ENCODE measurements around the gene PLPP1.

Gene PLPP1

DNA sequence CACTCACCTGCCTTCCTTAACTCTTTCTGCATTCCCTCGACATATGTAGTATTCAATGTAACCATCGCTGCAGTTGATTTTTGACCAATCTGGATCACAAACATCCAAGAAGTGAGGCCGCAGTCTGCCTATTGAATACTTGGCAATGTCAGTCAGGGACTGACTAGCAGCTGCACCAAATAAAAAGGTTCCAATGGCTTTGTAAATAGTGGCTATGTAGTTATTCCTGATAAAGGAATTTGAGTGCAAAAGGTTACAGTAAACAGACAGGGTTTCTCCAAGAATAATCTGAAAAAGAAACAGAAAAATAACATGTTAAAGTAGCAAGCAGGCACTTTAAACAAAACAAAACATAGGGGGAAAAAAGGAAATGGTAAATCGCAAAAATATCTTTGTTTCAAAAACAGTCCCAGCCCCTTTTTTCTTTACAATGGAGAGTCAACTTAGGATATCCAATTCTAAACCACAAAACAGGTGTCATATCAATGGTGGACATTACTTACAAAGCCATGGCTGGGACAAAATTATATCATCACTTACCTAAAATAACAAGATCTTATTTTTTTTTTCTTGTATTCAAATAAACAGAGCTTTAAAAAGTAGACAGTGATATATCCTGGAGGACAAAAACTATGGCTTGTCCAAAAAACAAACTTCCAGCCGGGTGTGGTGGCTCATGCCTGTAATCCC, 66.8 kb downstream of the PLPP1 start:
- no peaks in the 10 kb centered on the region for H3K9me3 ChIP-seq (ENCODE audit: control insufficient read depth, low read depth, low read length)
- H3K27me3 ChIP-seq (ENCODE audit: control insufficient read depth, insufficient read depth, low read length), result no peaks in the 10 kb centered on the region
- H3K9ac ChIP-seq (ENCODE audit: low read length), result no peak overlapping the region
- no peak overlapping the region for H3K4me3 ChIP-seq (ENCODE audit: low read length)
- H3K4me1 ChIP-seq (ENCODE audit: control insufficient read depth, low read depth, low read length), result no peaks in the 10 kb centered on the region
- no peak overlapping the region for H3K27ac ChIP-seq (ENCODE audit: low read length)
- H3K36me3 ChIP-seq (ENCODE audit: control insufficient read depth, low read depth, low read length), result peaks cover 12% of the 10 kb centered on the region

GRCh38 chr5:55463613-55464012, 71.2 kb downstream of the PLPP1 start:
- peaks cover 12% of the 10 kb centered on the region for H3K36me3 ChIP-seq (ENCODE audit: control insufficient read depth, low read depth, low read length)
- peaks cover 16% of the 10 kb centered on the region for H3K4me1 ChIP-seq (ENCODE audit: control insufficient read depth, low read depth, low read length)
- H3K4me3 ChIP-seq (ENCODE audit: low read length), result no peak overlapping the region
- no peak overlapping the region for H3K27ac ChIP-seq (ENCODE audit: low read length)
- no peaks in the 10 kb centered on the region for H3K9me3 ChIP-seq (ENCODE audit: control insufficient read depth, low read depth, low read length)
- H3K9ac ChIP-seq (ENCODE audit: low read length), result no peak overlapping the region
- no peaks in the 10 kb centered on the region for H3K27me3 ChIP-seq (ENCODE audit: control insufficient read depth, insufficient read depth, low read length)

- Histone ChIP-seq H3K27me3 (ENCODE audit: control insufficient read depth, insufficient read depth, low read length) (no peaks in the 10 kb centered on the region), H3K9ac (ENCODE audit: low read length) (no peak overlapping the region)
These were observed 75.2 kb downstream of the PLPP1 start for GRCh38 chr5:55459572-55459971.

DNA sequence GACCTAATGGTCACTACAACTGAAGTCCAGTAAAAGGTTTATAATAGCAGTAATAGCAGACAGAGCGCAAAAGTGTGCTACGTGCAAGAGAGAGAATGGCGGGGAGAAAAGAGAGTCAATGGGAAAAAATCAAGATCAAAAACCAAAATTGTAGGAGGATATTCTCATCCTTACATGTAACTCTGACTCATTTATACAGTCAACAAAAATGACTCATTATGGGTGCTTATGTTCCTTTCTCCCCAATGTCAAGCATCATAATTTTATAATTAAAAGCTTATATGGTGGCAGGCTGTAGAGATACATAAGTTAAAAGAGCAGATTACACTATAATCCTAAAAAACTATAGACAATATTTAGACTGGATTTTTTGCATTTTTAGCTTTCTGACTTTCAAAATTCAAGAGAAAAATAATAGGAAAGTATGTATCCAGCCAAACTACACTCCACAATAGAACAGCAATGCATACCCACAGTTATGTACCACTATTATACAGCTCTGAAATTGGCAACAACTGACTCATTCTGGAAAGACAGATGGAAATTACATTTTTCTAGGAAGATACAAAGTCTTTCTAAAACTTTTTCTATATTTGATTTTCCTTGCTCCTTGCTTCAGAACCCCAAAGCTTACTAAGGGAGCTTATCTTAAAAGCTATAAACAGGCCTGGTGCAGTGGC, 78.4 kb downstream of the PLPP1 start:
- H3K9ac ChIP-seq (ENCODE audit: low read length), result no peak overlapping the region
- no peaks in the 10 kb centered on the region for H3K36me3 ChIP-seq (ENCODE audit: control insufficient read depth, low read depth, low read length)
- no peaks in the 10 kb centered on the region for H3K9me3 ChIP-seq (ENCODE audit: control insufficient read depth, low read depth, low read length)
- no peak overlapping the region for H3K4me3 ChIP-seq (ENCODE audit: low read length)
- no peak overlapping the region for H3K27ac ChIP-seq (ENCODE audit: low read length)
- peaks cover 19% of the 10 kb centered on the region for H3K4me1 ChIP-seq (ENCODE audit: control insufficient read depth, low read depth, low read length)
- no peaks in the 10 kb centered on the region for H3K27me3 ChIP-seq (ENCODE audit: control insufficient read depth, insufficient read depth, low read length)

More at GRCh38 chr5:55459572-55459971, 75.2 kb downstream of the PLPP1 start:
- Histone ChIP-seq H3K36me3 (ENCODE audit: control insufficient read depth, low read depth, low read length) (no peaks in the 10 kb centered on the region), H3K27ac (ENCODE audit: low read length) (no peak overlapping the region), H3K4me1 (ENCODE audit: control insufficient read depth, low read depth, low read length) (peaks cover 16% of the 10 kb centered on the region), H3K4me3 (ENCODE audit: low read length) (no peak overlapping the region), H3K9me3 (ENCODE audit: control insufficient read depth, low read depth, low read length) (no peaks in the 10 kb centered on the region)

- Histone ChIP-seq H3K27ac (ENCODE audit: low read length) (no peak overlapping the region), H3K27me3 (ENCODE audit: control insufficient read depth, insufficient read depth, low read length) (no peaks in the 10 kb centered on the region), H3K36me3 (ENCODE audit: control insufficient read depth, low read depth, low read length) (no peaks in the 10 kb centered on the region), H3K4me1 (ENCODE audit: control insufficient read depth, low read depth, low read length) (peaks cover 8% of the 10 kb centered on the region), H3K9ac (ENCODE audit: low read length) (no peak overlapping the region), H3K4me3 (ENCODE audit: low read length) (no peak overlapping the region), H3K9me3 (ENCODE audit: control insufficient read depth, low read depth, low read length) (no peaks in the 10 kb centered on the region)
These were observed 80.5 kb downstream of the PLPP1 start for GRCh38 chr5:55454282-55454681.

- H3K4me3 ChIP-seq (ENCODE audit: low read length), result no peak overlapping the region
- no peaks in the 10 kb centered on the region for H3K9me3 ChIP-seq (ENCODE audit: control insufficient read depth, low read depth, low read length)
- no peak overlapping the region for H3K9ac ChIP-seq (ENCODE audit: low read length)
- no peaks in the 10 kb centered on the region for H3K27me3 ChIP-seq (ENCODE audit: control insufficient read depth, insufficient read depth, low read length)
- H3K4me1 ChIP-seq (ENCODE audit: control insufficient read depth, low read depth, low read length), result peaks cover 8% of the 10 kb centered on the region
- H3K36me3 ChIP-seq (ENCODE audit: control insufficient read depth, low read depth, low read length), result no peaks in the 10 kb centered on the region
- H3K27ac ChIP-seq (ENCODE audit: low read length), result no peak overlapping the region
These were observed 81.6 kb downstream of the PLPP1 start for GRCh38 chr5:55453211-55453610.

DNA sequence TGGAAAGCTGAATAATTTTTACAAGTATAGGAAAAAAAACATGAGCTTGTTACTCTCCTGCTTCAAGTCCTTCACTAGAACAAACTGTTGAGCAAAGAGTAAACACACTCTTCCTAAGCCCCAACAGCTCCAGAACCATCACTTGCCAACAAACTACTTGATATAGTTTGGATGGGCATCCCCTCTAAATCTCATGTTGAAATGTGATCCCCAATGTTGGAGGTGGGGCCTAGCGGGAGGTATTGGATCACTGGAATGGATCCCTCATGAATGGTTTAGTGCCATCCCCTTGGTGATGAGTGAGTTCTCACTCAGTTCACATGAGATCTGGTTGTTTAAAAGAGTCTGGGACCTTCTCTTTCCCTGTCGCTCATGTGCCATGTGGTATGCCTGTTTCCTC, 82.8 kb downstream of the PLPP1 start:
- no peaks in the 10 kb centered on the region for H3K27me3 ChIP-seq (ENCODE audit: control insufficient read depth, insufficient read depth, low read length)

GRCh38 chr5:55450050-55450765, 84.6 kb downstream of the PLPP1 start:
- Histone ChIP-seq H3K9ac (ENCODE audit: low read length) (no peak overlapping the region), H3K9me3 (ENCODE audit: control insufficient read depth, low read depth, low read length) (no peaks in the 10 kb centered on the region), H3K27ac (ENCODE audit: low read length) (no peak overlapping the region), H3K4me1 (ENCODE audit: control insufficient read depth, low read depth, low read length) (peaks cover 8% of the 10 kb centered on the region), H3K27me3 (ENCODE audit: control insufficient read depth, insufficient read depth, low read length) (no peaks in the 10 kb centered on the region), H3K4me3 (ENCODE audit: low read length) (no peak overlapping the region), H3K36me3 (ENCODE audit: control insufficient read depth, low read depth, low read length) (no peaks in the 10 kb centered on the region)

More for the DNA sequence above, 82.8 kb downstream of the PLPP1 start:
- Histone ChIP-seq H3K9ac (ENCODE audit: low read length) (no peak overlapping the region), H3K27ac (ENCODE audit: low read length) (no peak overlapping the region), H3K36me3 (ENCODE audit: control insufficient read depth, low read depth, low read length) (no peaks in the 10 kb centered on the region), H3K9me3 (ENCODE audit: control insufficient read depth, low read depth, low read length) (no peaks in the 10 kb centered on the region), H3K4me1 (ENCODE audit: control insufficient read depth, low read depth, low read length) (peaks cover 8% of the 10 kb centered on the region), H3K4me3 (ENCODE audit: low read length) (no peak overlapping the region)

DNA sequence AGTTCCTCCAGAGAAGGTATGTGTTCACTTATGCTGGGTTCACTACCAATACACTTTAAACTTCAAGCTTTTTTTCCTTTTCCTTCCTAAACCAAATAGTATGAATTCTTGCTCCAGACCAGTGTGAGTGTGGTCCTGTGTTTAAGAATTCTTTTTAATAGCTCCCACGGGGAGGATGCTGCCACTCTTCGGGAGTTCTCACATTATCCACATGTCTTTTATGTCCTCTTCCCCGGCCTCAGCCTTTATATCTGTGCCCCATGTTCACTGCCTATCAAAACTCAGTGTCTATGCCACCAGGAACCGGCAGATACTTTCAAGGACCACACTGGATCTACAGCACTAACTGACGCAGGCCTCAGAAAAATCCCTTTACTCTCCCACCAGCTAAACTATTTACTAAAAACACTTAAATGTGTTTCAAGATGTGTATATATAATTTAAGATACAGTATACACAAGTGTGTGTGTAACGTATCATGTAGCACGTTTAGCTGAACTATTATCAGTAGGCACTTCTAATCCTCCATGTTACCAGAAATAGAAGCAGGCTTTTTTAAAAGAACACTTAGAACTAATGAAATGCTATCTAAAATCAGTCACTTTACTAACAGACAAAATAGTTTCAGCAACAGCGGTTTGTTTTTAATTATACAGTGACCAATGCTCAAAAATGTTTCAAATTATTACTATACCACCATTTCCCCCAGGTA, 88.0 kb downstream of the PLPP1 start:
- no peak overlapping the region for H3K9ac ChIP-seq (ENCODE audit: low read length)
- no peak overlapping the region for H3K27ac ChIP-seq (ENCODE audit: low read length)
- no peaks in the 10 kb centered on the region for H3K9me3 ChIP-seq (ENCODE audit: control insufficient read depth, low read depth, low read length)
- H3K4me3 ChIP-seq (ENCODE audit: low read length), result no peak overlapping the region
- H3K27me3 ChIP-seq (ENCODE audit: control insufficient read depth, insufficient read depth, low read length), result no peaks in the 10 kb centered on the region
- no peaks in the 10 kb centered on the region for H3K36me3 ChIP-seq (ENCODE audit: control insufficient read depth, low read depth, low read length)
- peaks cover 3% of the 10 kb centered on the region for H3K4me1 ChIP-seq (ENCODE audit: control insufficient read depth, low read depth, low read length)

DNA sequence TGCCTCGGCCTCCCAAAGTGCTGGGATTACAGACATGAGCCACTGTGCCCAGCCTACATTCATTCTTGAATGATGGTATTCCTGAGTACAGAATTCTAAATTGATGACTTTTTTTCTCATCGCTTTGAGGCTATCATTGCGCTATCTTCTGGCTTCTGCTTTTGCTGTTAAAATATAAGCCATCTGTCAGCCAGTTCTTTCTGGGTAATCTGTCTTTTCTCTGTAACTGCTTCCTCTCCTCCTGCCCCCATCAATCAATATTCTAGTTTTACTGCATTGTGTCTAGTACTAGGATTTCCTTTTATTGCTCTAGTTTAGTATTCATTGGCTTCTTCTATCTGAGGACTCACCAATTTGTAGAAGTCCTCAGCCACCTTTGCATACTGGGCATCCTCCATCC, 89.0 kb downstream of the PLPP1 start:
- H3K36me3 ChIP-seq (ENCODE audit: control insufficient read depth, low read depth, low read length), result no peaks in the 10 kb centered on the region
- H3K9me3 ChIP-seq (ENCODE audit: control insufficient read depth, low read depth, low read length), result no peaks in the 10 kb centered on the region
- H3K27me3 ChIP-seq (ENCODE audit: control insufficient read depth, insufficient read depth, low read length), result no peaks in the 10 kb centered on the region
- no peak overlapping the region for H3K9ac ChIP-seq (ENCODE audit: low read length)
- peaks cover 11% of the 10 kb centered on the region for H3K4me1 ChIP-seq (ENCODE audit: control insufficient read depth, low read depth, low read length)
- no peak overlapping the region for H3K4me3 ChIP-seq (ENCODE audit: low read length)
- no peak overlapping the region for H3K27ac ChIP-seq (ENCODE audit: low read length)

DNA sequence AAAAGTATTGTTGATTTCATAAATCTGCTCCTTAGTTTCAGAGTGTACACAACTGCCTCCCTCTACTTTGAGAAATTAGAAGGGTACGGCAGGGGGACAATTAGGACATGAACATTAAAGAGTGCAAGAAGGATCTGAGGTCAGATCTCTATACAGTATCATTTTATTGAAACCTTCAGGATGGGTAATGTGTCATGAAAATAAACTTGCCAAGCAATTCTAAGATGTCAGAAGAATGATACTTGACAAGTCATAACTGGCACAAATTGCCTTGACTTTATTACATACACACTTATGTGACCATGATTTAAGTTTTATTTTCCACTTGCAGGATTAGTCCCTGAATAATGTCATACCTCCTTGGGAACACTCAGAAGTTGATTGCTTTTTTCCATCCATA, 92.8 kb downstream of the PLPP1 start:
- Histone ChIP-seq H3K4me3 (ENCODE audit: low read length) (no peak overlapping the region), H3K27ac (ENCODE audit: low read length) (no peak overlapping the region), H3K4me1 (ENCODE audit: control insufficient read depth, low read depth, low read length) (peaks cover 39% of the 10 kb centered on the region), H3K27me3 (ENCODE audit: control insufficient read depth, insufficient read depth, low read length) (no peaks in the 10 kb centered on the region), H3K9ac (ENCODE audit: low read length) (no peak overlapping the region), H3K9me3 (ENCODE audit: control insufficient read depth, low read depth, low read length) (no peaks in the 10 kb centered on the region), H3K36me3 (ENCODE audit: control insufficient read depth, low read depth, low read length) (no peaks in the 10 kb centered on the region)

Measured in iPS-18a (cell line).